Effector CD8-positive, alpha-beta T cell (primary cell): ENCODE measurements around the gene LHX1.
A peak's percentile ranks its signal among the peaks of the same experiment; 100 is the strongest.

ENCODE experiments used
- DNase-seq: peaks from one replicate; lab custom pipeline; 2025; lab: John Stamatoyannopoulos, UW

Gene LHX1

GRCh38 chr17:36939052-36939801, 2.0 kb downstream of the LHX1 start:
- no peak for DNase-seq

GRCh38 chr17:36939802-36940312, 2.6 kb downstream of the LHX1 start:
- DNase-seq, result no peak

GRCh38 chr17:36940313-36941264, 3.3 kb downstream of the LHX1 start:
- no peak for DNase-seq

GRCh38 chr17:36941265-36942010, 4.2 kb downstream of the LHX1 start:
- DNase-seq, result no peak

- DNase-seq, result no peak
These were observed 4.8 kb downstream of the LHX1 start for GRCh38 chr17:36942019-36942599.

GRCh38 chr17:36942631-36943125, 5.4 kb downstream of the LHX1 start:
- no peak for DNase-seq

GRCh38 chr17:36943250-36944191, 6.2 kb downstream of the LHX1 start:
- DNase-seq, result no peak

GRCh38 chr17:36944553-36944952, 7.3 kb downstream of the LHX1 start:
- DNase-seq, result no peak

- DNase-seq, result no peak
These were observed 7.9 kb downstream of the LHX1 start for GRCh38 chr17:36945140-36945539.

- no peak for DNase-seq
These were observed 8.9 kb downstream of the LHX1 start for GRCh38 chr17:36945959-36946725.

GRCh38 chr17:36946726-36947091, 9.4 kb downstream of the LHX1 start:
- no peak for DNase-seq

- no peak for DNase-seq
These were observed 10.8 kb downstream of the LHX1 start for GRCh38 chr17:36947922-36948716.

GRCh38 chr17:36948717-36949460, 11.6 kb downstream of the LHX1 start, which contains the start of gene AATF:
TSS of gene AATF (plus strand) at chr17:36948954. CDS start at chr17:36949126, 172 bp downstream.
- peak; percentile 93 for DNase-seq

GRCh38 chr17:36949461-36949927, 12.2 kb downstream of the LHX1 start:
- no peak for DNase-seq

GRCh38 chr17:36950027-36950426, 12.8 kb downstream of the LHX1 start:
- no peak for DNase-seq

- DNase-seq, result no peak
These were observed 14.0 kb downstream of the LHX1 start for GRCh38 chr17:36951084-36951789.

- no peak for DNase-seq
These were observed 34.2 kb downstream of the LHX1 start for GRCh38 chr17:36971508-36971907.
